ENCODE measurements around the gene SBNO1.

DNA sequence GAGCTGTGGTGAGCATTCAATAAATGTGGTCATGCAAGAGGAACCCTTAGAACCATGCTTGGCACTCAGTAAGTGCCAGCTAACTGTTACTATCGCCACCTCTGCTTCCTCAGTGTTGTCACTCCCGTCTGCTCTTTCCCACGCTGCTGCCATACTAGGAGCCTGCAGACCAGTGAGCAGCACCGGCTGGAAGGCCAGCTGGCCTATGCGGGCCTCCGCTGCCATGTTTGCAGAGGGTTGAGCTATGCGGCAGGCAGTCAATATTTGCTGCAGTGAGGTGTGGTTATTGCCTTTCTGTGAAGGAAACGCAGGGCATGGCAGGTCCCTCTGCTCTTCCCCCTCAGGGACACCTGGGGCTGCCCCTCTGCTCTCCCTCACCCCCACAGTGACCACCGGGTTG lies 32.3 kb upstream of the SBNO1 start:
- TF ChIP-seq CTCF (IDR thresholded peaks at IDR 0.05): no peak
- no peak for TF ChIP-seq POLR2A (IDR thresholded peaks at IDR 0.05)
- no peak for TF ChIP-seq POLR2AphosphoS5 (IDR thresholded peaks at IDR 0.05)
- no peak for TF ChIP-seq EP300 (IDR thresholded peaks at IDR 0.05)
